ENCODE results near the gene UBXN2A.
"Not testable (repeated sequence)": the region's sequence is repeated elsewhere in the genome, so short reads cannot be mapped to it uniquely, and the experiment has no call there.

The UBXN2A gene

DNA sequence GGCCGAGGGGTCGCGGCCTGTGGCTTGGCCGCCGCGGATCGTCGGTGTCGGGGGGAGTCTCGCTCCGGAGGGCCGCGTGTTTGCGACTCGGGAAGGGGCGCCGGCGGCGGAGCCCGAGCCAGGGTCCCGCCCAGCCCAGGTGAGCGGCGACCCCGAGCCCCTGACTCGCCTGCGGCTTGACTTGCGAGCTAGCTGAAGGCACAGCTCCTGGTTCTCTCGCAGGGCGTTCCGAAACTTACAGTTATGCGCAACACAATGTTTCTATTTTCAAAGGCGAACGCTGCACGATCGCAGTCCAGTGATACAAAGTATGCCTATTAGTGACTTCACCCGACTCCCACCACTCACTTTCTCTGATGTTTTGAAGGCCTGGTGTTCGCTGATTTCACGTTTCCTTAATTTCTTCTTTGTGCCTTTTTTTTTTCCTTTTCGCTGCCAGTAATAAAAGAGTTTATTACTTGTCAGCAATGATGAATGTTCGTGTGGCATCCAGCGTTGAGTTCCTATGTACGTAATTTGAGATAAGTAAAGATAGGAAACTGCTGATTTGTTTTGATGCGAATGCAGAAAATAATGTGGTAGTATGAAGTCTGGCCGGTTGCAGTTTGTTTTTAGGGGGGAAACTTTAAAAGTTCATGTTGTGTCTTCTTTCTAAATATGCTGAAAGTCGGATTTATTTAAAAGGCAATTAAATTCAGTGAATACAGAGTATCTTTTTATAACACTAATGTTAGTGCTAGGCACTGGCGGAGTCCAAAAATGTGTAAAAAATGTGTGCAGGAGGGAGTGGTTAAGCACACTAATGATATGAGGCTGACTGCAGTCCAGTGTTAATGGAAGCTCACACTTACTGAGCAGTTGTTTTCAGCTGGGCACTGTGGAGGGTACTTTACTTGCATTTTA is 706 bp downstream of the UBXN2A start:
- peak in 1 of 2 donors; percentile 39 for DNase-seq (ENCODE audit: extremely low read depth in 1 of 2, low read depth in 1 of 2)

DNA sequence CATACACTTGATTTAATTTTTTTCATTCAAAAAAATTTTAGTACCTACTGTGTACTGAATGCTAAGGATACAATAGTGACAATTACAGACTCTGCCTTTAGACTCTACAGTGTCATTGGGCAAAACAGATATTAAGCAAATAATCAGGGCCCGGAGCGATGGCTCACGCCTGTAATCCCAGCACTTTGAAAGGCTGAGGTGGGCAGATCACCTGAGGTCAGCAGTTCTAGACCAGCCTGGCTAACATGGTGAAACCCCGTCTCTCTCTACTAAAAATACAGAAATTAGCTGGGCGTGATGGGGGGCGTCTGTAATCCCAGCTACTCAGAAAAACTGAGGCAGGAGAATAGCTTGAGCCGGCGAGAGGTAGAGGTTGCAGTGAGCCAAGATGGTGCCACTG is 1.4 kb downstream of the UBXN2A start:
- DNase-seq (ENCODE audit: extremely low read depth in 1 of 2, low read depth in 1 of 2), result no peak

DNA sequence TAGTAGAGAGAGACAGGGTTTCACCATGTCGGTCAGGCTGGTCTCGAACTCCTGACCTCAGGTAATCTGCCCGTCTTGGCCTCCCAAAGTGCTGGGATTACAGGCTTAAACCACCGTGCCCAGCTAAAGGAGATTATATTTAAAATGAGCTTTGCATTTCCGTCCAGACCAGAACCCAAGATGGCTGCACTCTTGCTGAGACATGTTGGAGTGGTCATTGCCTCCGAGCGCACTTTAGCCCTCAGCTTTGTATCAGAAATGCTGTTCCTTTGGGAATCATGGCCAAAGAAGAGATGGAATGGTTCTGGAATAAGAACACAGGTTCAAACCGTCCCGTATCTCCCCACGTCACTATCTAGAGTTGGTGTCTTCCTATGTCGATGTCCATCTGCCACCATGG is 3.4 kb downstream of the UBXN2A start:
- no peak for DNase-seq (ENCODE audit: extremely low read depth in 1 of 2, low read depth in 1 of 2)

DNA sequence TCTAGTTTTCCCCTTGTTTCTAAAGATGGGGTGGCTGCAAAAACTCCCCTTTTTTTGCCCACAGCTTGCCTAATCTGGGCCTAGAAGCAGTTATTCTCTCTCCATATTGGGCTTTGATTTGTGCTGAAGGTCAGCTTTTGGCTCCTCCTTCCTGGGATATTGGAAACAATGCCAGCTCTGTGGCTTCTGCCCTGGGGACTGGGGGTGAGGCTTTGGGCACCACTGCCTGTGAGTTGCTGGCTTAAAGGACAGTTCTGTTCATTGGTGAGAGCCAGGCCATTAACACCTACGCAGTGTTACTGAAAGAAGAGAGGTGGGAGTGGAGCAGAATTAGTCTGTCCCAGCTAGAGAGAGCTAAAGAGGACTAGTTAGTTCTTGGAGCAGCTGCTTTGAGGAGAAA is 4.3 kb downstream of the UBXN2A start:
- DNase-seq (ENCODE audit: extremely low read depth in 1 of 2, low read depth in 1 of 2), result no peak

DNA sequence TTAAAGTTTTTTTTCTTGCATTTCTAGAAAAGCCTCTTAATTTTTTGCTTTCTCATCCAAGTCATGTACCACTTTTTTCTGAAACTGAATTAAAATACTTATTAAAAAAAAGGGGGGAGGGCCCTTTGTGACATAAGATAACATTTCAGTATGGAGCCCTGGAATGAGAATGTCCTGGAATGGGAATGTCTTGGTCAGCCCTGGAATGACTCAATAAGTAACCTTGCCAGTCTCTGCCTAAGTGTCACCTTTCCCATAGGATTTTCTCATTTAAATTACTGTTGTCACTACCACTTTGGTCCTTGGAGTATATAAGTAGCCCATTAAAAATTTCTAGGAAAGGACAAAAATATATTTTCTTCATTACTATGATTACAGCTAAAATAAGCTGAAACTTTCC is 4.7 kb downstream of the UBXN2A start:
- no peak for DNase-seq (ENCODE audit: extremely low read depth in 1 of 2, low read depth in 1 of 2)

DNA sequence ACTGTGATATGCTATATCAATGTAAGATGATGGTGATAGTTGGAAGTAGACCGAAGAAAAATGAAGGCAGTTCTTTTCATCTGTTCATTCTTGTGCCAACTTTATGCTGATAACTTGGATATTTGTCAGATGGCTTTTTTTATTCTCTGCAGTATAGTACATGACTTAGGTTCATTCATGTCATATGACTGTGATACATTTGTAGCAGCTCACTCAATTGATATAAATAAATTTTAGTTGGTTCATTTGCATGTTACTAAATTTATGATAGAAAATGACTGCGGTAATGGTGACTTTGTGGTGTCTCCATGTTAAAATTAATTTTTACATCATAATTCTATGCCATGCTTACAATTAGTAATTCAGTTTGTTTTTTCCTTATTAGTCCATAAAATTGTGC is 7.1 kb downstream of the UBXN2A start:
- no peak for DNase-seq (ENCODE audit: extremely low read depth in 1 of 2, low read depth in 1 of 2)

DNA sequence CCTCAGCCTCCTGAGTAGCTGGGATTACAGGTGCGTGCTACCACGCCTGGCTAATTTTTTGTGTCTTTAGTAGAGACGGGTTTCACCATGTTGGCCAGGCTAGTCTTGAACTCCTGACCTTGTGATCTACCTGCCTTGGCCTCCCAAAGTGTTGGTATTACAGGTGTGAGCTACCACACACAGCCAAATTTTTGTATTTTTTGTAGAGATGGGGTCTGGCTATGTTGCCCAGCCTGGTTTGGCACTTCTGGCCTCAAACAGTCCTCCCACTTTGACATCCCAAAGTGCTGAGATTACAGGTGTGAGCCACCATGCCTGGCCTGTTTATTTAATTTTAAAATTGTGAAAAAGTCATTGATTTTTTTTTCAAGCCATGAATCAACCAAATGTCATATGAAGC is 12.3 kb downstream of the UBXN2A start:
- DNase-seq (ENCODE audit: extremely low read depth in 1 of 2, low read depth in 1 of 2), result not testable (repeated sequence)

DNA sequence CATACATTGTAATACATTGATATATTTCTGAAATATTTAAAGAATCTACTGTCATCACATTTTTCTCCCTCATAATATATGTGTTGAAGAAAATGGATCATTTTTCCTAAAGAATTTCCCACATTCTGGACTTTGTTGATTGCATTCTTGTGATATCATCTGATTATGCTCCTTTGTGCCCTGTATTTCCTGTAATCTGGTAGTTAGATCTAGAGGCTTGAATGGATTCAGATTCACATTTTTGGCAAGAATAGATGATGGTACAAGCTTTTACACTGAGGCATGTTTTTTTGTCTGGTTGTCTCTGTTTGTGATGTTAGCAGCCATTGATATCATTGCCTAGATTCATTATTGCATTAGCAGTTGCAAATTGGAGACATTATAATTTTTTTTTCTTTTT is 13.4 kb downstream of the UBXN2A start:
- no peak for DNase-seq (ENCODE audit: extremely low read depth in 1 of 2, low read depth in 1 of 2)

DNA sequence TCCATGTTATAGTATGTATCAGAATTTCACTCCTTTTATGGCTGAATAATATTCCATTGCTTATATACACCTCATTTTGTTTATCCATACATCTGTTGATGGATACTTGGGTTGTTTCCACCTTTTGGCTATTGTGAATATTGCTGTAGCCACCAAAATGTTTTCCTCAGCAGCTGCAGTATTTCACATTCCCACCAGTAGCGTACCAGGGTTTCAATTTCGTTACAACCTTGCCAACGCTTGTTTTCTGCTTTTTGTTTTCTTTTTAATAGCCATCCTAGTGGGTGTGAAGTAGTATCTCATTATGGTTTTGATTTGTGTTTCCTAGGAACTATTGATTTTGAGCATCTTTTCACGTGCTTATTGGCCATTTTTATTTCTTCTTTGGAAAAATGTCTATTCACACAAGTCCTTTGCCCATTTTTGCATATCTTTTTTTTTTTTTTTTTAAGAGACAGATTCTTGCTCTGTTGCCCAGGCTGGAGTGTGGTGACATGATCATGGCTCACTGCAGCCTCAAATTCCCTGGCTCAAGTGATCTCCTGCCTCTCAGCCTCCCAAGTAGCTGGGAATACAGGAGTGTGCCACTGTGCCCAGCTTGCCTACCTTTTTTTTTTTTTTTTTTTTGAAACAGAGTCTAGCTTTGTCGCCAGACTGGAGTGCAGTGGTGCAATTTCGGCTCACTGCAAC is 14.2 kb downstream of the UBXN2A start:
- no peak for DNase-seq (ENCODE audit: extremely low read depth in 1 of 2, low read depth in 1 of 2)

DNA sequence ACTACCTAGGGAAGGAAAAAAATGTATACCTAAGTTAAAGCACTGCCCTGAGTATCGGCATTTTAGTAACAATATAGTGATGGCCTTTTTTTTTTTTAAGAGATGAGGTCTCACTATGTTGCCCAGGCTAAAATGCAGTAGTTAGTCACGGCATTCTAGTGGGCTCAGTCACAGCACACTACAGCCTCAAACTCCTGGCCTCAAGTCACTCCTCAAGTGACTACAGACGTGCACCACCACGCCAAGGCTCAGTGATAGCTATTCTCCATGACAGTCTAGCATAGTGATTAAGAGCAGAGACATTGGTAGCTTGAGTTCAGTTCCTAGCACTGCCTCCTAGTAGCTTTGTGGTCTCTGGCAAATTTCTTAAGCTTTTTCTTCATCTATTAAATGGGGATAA is 27.6 kb downstream of the UBXN2A start:
- DNase-seq (ENCODE audit: extremely low read depth in 1 of 2, low read depth in 1 of 2), result no peak

DNA sequence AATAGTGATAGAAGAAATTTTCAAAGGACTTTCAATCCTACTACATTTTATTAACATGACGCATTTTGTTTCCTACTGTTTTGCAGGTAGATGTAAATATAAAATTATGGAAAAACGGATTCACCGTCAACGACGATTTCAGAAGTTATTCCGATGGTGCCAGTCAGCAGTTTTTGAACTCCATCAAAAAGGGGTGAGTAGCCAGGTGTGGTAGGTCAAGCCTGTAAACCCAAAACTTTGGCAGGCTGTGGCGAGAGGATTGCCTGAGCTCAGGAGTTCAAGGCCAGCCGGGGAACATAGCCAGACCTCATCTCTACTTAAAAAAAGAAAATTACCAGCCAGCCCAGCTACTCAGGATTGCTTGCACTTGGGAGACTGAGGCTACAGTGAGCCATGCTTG is 36.6 kb downstream of the UBXN2A start:
- DNase-seq (ENCODE audit: extremely low read depth in 1 of 2, low read depth in 1 of 2), result no peak

DNA sequence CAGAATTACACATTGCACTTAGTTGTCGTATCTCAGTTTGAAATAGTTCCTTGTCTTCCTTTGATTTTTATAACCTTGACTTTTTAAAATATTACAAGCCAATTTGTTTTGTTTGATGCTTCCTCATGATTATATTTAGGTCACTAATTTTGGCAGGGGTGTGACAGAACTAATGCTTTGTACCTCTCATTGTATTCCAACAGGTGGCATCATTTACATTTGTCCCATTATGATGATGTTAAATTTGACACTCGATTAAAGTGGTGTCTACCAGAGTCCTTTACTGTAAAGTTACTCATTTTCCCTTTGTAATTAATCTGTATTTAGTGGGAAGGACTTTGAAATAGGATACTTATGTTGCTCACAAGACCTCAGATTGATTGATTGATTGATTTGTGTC is 48.1 kb downstream of the UBXN2A start:
- DNase-seq (ENCODE audit: extremely low read depth in 1 of 2, low read depth in 1 of 2), result no peak

DNA sequence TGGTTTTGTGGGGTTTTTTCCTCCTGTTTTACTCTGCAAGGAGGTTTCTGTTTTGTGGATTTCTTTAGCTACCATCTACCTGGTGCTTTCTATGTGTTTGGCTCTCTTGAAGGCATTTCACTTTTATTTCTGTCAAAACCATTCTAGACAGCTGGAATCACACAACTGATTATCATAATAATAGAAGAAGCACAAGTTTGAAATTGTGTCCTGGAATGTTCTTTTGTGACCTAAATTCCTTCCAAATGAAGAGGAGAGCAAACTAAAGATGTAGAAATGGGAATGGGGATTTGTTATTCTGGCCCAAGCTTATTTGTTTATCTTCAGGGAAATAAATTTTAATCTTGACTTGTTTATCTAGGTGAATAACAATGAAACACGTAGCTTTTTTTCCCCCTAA is 52.7 kb downstream of the UBXN2A start:
- no peak for DNase-seq (ENCODE audit: extremely low read depth in 1 of 2, low read depth in 1 of 2)

DNA sequence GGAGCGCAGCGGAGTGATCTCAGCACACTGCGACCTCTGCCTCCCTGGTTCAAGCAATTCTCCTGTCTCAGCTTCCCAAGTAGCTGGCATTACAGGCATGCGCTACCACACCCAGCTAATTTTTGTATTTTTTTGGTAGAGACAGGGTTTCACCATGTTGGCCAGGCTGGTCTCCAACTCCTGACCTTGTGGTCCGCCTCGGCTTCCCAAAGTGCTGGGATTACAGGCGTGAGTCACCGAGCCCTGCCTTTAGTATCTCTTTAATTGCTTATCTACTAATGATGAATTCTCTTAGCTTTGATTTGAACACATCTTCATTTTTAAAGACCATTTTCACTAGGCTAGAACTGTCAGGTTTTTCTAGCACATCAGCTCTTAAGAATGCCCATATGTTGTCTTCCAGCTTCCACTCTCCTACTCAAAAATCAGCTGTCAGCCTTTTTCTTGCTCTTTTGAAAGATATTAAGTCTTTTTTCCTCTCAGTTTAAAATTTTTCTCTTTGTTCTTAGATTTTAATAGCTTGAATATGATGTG is 53.5 kb downstream of the UBXN2A start:
- DNase-seq (ENCODE audit: extremely low read depth in 1 of 2, low read depth in 1 of 2), result no peak

DNA sequence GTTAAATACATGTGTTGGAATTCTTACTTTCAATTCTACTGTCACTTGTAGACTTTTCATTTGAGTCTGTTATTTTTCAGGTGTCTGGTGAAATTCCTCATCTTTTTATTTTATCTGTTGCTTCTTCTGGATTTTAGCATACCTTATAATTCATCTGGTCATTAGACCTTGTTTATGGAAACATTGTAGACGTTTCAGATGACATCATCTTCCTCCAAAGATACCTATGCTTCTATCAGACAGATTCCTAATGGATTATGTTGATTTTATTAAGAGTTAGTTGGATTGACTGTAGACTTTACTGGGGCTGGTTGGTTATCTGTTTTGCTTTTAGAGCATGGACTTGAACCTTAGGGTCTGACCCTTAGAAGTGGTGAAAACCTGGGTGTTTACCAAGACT is 54.3 kb downstream of the UBXN2A start:
- no peak for DNase-seq (ENCODE audit: extremely low read depth in 1 of 2, low read depth in 1 of 2)

DNA sequence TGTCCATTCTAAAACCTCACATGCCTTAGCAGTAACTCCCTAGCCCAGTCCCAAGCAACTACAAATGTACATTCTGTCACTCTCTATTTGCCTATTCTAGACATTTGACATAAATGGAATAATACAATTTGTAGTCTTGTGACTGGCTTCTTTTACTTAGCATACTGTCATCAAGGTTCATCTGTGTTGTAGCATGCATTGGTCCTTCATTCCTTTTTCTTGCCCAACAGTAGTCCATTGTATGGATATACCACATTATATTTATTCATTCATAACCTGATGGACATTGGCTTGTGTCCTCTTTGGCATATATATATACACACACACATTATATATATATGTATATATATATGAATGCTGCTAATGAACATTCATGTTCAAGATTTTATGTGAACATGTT is 67.4 kb downstream of the UBXN2A start:
- DNase-seq (ENCODE audit: extremely low read depth in 1 of 2, low read depth in 1 of 2), result no peak

DNA sequence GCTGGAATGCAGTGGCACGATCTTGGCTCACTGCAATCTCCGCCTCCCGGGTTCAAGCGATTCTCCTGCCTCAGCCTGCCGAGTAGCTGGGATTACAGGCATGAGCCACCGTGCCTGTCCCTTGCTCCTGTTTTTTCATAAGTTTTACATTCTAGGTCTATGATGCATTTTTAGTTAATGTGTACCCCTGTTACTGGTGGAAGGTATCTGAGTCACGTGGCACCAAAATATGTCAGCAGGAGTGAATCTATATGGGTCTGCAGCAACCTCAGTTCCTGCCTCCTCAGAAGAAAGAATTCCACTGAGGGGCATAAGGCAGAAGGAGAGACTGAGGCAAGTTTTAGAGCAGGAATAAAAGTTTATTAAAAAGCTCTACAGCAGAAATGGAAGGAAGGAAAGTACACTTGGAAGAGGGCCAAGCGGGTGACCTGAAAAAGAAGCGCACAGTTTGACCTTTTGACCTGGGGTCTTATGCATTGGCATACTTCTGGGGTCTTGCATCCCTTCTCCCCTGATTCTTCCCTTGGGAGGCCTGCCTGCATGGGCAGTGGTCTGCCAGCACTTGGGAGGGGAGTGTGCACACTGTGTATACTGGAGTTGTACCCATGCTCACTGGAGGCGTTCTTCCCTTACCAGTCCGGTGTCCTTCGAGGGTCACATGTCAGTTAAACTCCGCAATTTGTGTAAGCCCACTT is 68.6 kb downstream of the UBXN2A start:
- DNase-seq (ENCODE audit: extremely low read depth in 1 of 2, low read depth in 1 of 2), result no peak

DNA sequence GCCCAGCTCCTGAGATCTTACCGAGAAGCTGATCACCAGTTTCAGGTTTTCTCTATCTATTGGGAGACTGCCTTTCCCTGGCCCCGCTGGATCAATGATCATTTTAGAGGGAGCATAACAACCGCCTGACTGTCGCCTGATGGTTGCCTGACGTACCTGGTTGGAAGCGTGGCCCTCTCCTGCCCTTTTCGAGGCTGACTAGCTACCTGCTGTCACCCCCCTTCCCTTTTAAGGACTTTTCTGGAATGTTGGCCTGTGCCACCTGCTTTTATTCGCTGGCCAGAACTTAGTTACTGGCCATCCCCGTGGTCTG is 69.1 kb downstream of the UBXN2A start:
- no peak for DNase-seq (ENCODE audit: extremely low read depth in 1 of 2, low read depth in 1 of 2)

DNA sequence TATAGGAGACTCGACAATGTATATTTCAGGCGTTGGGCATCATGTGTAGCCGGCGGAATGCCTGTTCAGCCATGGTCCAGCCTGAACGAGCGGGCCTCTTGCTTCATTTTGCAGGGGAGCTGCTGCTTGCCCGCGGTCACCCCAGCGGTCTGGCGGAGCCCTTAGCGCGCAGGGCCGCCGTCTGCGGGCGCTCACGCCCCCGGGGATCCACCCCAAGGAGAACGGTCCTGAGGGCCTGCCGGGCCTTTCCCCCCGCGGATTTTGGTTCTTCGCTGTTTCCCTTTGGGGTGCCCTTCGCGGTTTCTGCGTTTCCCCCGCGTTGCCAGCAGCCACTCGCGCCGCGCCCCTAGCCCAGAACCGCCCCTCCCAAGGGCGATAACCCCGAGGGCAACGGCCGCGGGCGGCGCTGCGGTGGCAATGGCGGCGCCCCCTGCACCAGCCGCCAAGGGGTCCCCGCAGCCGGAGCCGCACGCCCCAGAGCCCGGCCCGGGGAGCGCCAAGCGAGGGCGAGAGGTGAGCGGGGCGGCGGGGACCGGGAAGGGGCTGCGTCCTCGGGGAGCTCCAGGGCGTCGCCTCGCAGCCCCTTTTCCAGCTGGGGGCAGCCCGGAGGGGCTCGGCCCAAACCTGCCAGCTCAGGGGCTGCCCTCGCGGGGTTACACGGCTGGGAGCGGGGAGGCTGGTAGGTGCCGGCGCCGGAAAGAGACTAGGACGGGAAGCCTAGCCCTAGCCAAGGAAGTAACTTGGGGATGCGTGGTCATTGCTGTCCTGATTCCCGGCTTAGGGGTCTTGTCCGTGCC is 69.6 kb downstream of the UBXN2A start, which contains the start of gene MFSD2B:
MFSD2B (plus strand) TSS at position 406 of the 797 bp plus-strand sequence; CDS start at position 418, 12 bp downstream.
- no peak for DNase-seq (ENCODE audit: extremely low read depth in 1 of 2, low read depth in 1 of 2)

DNA sequence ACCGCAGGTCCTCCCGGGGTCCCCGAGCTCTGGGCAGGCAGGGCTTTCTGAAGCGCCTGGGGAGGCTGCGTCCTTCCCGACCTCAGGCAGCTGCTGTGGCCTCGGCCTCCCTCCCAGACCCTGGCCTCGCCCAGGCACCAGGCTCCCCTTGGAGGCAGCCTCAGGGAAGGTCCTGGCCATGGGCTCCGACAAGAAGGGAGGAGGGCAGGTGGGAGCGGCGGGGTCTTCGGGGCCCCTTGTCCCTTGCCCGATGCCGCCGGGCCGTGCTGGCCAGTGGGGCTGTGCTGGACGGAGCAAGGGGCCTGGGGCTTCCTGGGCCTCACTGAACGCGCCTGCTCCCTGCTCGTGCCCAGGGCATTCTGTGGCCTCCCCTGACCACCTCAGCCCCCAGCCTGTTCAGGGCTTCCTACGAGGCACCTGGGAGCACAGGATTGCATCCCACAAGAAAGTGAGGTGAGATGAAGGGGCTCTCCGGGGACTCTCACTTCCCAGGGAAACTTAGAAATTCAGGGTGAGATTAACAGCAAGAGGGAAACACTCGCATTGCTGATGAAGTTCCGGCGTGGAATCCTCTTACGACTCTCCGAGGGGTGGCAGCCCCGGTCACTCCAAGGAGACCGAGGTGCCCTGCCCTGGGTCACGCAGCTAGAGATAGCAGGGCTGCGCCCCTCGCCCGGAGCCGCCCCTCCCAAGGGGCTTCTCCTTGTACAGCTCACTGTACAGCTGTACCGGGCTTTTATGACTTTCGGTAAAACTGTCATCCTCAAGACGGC is 70.4 kb downstream of the UBXN2A start:
- no peak for DNase-seq (ENCODE audit: extremely low read depth in 1 of 2, low read depth in 1 of 2)

Data from stimulated activated CD8-positive, alpha-beta memory T cell treated with anti-CD3 and anti-CD28 coated beads, Interleukin-7, amount 100 ng/mL, for 48 hours (primary cell).